ENCODE results near the gene PKP1.

The PKP1 gene

GRCh38 chr1:201332616-201333335, 49.5 kb downstream of the PKP1 start:
- no peak for DNase-seq

- no peak for DNase-seq
Measured at GRCh38 chr1:201334325-201335173, 51.2 kb downstream of the PKP1 start.

- no peak for DNase-seq
Measured at GRCh38 chr1:201335174-201335870, 52.0 kb downstream of the PKP1 start.

- DNase-seq = no peak
Measured at GRCh38 chr1:201335901-201336300, 52.6 kb downstream of the PKP1 start.

- no peak for DNase-seq
Measured at GRCh38 chr1:201336711-201337450, 53.6 kb downstream of the PKP1 start.

- no peak for DNase-seq
Measured at GRCh38 chr1:201341377-201341776, 58.1 kb downstream of the PKP1 start.

- DNase-seq = no peak
Measured at GRCh38 chr1:201344206-201345080, 61.1 kb downstream of the PKP1 start.

- DNase-seq = no peak
Measured at GRCh38 chr1:201345081-201345355, 61.7 kb downstream of the PKP1 start.

GRCh38 chr1:201346337-201346939, 63.1 kb downstream of the PKP1 start:
- no peak for DNase-seq

GRCh38 chr1:201346987-201347386, 63.7 kb downstream of the PKP1 start:
- no peak for DNase-seq

GRCh38 chr1:201347498-201348210, 64.3 kb downstream of the PKP1 start:
- DNase-seq = no peak

- no peak for DNase-seq
Measured at GRCh38 chr1:201348211-201348566, 64.9 kb downstream of the PKP1 start.

- no peak for DNase-seq
Measured at GRCh38 chr1:201349092-201349491, 65.8 kb downstream of the PKP1 start.

- DNase-seq = no peak
Measured at GRCh38 chr1:201350361-201350725, 67.0 kb downstream of the PKP1 start.

GRCh38 chr1:201350884-201351283, 67.6 kb downstream of the PKP1 start:
- no peak for DNase-seq

GRCh38 chr1:201351617-201352016, 68.3 kb downstream of the PKP1 start:
- DNase-seq = no peak

- no peak for DNase-seq
Measured at GRCh38 chr1:201353186-201353940, 70.1 kb downstream of the PKP1 start.

- no peak for DNase-seq
Measured at GRCh38 chr1:201354151-201354900, 71.0 kb downstream of the PKP1 start.

- DNase-seq = no peak
Measured at GRCh38 chr1:201354901-201355295, 71.6 kb downstream of the PKP1 start.

- DNase-seq = no peak
Measured at GRCh38 chr1:201355471-201355870, 72.2 kb downstream of the PKP1 start.

Measured in cerebellar nuclear complex (tissue), 1 donor.